HEK293 (cell line): ENCODE data around the gene TDRD10.

Experiments
- HOXA7 ChIP-seq: sonication (generic); formaldehyde crosslinking; IDR thresholded peaks from 2 replicates; pipeline ENCODE4 v1.8.1; 2022; ENCODE audit warnings: missing genetic modification reagents, borderline replicate concordance
- PBX3 ChIP-seq: sonication (generic); formaldehyde crosslinking; IDR thresholded peaks from 2 replicates; pipeline ENCODE4 v1.8.1; 2022; ENCODE audit warnings: mild to moderate bottlenecking, moderate library complexity, missing genetic modification reagents
- TRIM28 ChIP-seq: IDR thresholded peaks from 2 replicates; pipeline ENCODE4 v1.6.1; 2011; ENCODE audit warnings: low read length, control low read depth, borderline replicate concordance
- ZNF629 ChIP-seq: fragments of 450-650 bp; formaldehyde crosslinking; IDR thresholded peaks from 2 replicates; pipeline ENCODE4 v1.5.1; 2017; ENCODE audit warnings: missing biosample characterization, missing genetic modification characterization
- TF ChIP-seq, protein P1 (sequence below): fragments of 450-650 bp; formaldehyde crosslinking; IDR thresholded peaks from 2 replicates; pipeline ENCODE4 v1.5.1; 2016; ENCODE audit warnings: missing biosample characterization, missing genetic modification characterization

GRCh38 chr1:154485910-154486496, 16.0 kb upstream of the TDRD10 start:
- TF ChIP-seq, protein P1, sequence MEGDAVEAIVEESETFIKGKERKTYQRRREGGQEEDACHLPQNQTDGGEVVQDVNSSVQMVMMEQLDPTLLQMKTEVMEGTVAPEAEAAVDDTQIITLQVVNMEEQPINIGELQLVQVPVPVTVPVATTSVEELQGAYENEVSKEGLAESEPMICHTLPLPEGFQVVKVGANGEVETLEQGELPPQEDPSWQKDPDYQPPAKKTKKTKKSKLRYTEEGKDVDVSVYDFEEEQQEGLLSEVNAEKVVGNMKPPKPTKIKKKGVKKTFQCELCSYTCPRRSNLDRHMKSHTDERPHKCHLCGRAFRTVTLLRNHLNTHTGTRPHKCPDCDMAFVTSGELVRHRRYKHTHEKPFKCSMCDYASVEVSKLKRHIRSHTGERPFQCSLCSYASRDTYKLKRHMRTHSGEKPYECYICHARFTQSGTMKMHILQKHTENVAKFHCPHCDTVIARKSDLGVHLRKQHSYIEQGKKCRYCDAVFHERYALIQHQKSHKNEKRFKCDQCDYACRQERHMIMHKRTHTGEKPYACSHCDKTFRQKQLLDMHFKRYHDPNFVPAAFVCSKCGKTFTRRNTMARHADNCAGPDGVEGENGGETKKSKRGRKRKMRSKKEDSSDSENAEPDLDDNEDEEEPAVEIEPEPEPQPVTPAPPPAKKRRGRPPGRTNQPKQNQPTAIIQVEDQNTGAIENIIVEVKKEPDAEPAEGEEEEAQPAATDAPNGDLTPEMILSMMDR: no peak
- TF ChIP-seq TRIM28: no peak
- no peak for TF ChIP-seq HOXA7 (CRISPR knock-in tag)
- no peak for TF ChIP-seq PBX3 (CRISPR knock-in tag)
- no peak for TF ChIP-seq ZNF629 (tag by site-specific recombination)
